Smooth muscle cell of the pulmonary artery (primary cell): ENCODE results near the gene TNS2. TPM values are rescaled to one million over a fixed set of nuclear protein-coding genes. Genes with fewer than 3 reads are reported as not detected.

ENCODE experiments used
- total RNA-seq: library from RNA; depleted of rRNA; stranded (reverse); fragments of >200 nt; gene quantifications from 2 replicates; pipeline ENCODE4 v1.2.3, GENCODE V29; 2014

TNS2 gene, protein sequence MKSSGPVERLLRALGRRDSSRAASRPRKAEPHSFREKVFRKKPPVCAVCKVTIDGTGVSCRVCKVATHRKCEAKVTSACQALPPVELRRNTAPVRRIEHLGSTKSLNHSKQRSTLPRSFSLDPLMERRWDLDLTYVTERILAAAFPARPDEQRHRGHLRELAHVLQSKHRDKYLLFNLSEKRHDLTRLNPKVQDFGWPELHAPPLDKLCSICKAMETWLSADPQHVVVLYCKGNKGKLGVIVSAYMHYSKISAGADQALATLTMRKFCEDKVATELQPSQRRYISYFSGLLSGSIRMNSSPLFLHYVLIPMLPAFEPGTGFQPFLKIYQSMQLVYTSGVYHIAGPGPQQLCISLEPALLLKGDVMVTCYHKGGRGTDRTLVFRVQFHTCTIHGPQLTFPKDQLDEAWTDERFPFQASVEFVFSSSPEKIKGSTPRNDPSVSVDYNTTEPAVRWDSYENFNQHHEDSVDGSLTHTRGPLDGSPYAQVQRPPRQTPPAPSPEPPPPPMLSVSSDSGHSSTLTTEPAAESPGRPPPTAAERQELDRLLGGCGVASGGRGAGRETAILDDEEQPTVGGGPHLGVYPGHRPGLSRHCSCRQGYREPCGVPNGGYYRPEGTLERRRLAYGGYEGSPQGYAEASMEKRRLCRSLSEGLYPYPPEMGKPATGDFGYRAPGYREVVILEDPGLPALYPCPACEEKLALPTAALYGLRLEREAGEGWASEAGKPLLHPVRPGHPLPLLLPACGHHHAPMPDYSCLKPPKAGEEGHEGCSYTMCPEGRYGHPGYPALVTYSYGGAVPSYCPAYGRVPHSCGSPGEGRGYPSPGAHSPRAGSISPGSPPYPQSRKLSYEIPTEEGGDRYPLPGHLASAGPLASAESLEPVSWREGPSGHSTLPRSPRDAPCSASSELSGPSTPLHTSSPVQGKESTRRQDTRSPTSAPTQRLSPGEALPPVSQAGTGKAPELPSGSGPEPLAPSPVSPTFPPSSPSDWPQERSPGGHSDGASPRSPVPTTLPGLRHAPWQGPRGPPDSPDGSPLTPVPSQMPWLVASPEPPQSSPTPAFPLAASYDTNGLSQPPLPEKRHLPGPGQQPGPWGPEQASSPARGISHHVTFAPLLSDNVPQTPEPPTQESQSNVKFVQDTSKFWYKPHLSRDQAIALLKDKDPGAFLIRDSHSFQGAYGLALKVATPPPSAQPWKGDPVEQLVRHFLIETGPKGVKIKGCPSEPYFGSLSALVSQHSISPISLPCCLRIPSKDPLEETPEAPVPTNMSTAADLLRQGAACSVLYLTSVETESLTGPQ (N-terminal part only)
- 38.4 and 61.1 TPM in 2 replicates for total RNA-seq

DNA sequence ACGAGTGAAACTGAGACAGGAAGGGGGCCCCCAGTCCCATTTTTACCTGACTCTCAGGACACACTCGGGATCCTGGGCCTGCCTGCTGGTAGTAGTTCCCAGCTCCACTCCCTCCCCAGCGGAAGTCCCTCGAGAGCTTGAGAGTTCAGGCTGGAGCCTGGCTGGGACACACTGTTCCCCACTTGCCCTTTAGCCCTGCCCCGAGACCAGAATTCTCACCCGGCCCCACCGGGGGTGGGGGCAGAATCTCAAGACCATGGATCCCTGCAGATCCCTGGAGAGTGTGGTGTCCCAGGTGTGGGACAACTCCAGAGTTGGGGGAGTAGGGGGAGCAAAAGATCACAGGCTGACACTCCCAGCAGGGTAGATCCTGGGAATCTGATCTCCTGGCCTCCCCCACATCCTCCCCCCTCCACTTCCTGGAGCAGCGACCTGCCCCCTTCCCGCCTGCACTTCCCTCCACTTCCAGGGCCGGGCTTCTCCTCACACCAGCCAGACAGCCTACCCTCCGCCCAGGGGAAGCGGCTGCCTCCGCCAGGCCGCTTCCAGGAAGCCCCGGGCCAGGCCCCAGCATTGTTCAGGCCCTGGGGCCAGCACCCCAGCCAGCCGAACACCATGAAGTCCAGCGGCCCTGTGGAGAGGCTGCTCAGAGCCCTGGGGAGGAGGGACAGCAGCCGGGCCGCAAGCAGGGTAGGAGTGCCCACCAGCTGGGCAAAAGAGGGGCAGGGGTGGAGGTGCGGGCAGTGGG, at the start of gene TNS2:
Gene TNS2, plus strand, starts transcription at position 495 of the 748 bp plus-strand sequence. Its CDS starts 121 bp downstream, at position 616.

DNA sequence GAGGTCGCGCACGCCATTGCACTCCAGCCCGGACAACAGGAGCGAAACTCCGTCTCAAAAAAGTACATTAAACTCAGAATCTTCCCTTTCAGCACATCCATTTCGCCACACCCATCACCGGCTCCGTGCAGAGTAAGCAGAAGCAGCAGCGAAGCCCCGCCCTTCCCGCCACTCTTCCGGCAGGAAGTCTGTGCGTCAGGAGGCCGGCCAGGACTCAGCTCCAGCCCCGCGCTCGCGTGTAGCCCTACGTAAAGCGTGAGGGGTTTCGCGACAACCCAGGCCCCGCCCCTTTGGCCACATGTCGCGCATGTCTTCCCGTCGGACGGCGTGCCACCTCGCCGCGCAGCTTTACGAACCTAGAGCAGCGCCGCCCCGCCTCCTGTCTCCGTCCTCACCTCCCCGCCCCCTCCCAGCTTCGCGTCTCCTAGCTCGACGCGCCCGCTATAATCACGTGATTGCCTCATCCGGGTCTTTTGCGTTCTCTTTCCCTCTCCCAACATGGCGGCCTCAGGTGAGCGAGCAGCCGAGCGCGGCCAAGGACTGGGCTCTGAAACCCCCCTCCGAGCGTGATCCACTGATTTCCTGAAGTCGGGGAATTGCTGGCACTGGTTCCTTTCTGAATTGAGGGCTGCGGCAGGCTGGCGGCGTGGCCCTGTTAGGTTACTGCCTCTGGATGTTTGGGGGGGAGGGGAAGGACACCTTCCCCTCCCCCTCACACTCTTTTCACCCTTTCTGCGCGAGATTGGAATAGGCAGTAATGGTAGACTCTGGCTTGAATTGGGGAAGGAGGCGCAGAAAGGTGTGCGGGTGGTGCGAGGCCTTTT, 43.7 kb upstream of the TNS2 start, which contains the start of gene EIF4B:
Gene EIF4B, plus strand, starts transcription at position 471 of the 824 bp plus-strand sequence. Its CDS starts 28 bp downstream, at position 499.

DNA sequence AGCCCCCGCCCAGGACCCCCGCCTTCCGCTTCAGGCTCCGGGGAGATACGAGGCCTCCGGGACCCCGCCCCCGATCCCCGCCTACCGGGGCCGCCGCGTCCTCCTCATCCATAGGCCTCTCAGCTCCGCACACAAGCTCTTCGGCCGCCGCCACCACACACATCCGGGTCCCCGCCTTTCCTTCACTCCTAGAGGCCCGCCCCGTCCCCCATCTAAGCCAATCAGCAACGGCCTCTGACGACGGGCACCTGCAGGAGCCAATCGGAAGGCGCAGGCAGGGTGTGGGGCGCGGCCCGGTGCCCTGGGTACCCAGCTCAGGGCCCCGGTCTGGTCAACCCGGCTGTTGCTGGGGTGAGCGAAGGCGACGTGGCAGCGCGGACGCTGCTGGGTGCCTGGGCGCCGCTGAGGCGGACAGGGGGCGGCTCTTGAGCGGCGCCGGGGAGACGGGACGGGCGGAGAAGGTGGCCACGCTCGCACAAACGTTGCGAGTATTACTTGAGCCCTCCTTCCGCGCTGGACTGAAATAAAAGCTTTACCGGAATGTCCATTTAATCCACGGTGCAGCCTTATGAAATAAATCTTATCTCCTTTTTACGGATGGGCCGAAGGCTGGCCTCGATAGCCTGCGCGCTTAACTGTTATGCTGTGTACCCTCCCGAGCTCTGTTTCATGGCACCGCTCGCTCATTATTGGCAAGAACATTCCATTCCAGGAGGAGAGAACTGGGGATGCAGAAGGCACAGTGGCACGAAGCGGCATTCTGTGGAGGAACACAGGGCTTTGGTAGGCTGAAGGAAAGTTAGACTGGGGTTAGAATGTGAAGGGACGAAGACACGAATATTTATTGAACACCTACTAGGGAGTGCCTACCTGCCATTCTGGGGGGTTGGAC, 29.6 kb downstream of the TNS2 start, which contains the start of gene SPRYD3:
Gene SPRYD3, minus strand, starts transcription at position 165 of the 892 bp plus-strand sequence. Its CDS starts 57 bp downstream, at position 108.

DNA sequence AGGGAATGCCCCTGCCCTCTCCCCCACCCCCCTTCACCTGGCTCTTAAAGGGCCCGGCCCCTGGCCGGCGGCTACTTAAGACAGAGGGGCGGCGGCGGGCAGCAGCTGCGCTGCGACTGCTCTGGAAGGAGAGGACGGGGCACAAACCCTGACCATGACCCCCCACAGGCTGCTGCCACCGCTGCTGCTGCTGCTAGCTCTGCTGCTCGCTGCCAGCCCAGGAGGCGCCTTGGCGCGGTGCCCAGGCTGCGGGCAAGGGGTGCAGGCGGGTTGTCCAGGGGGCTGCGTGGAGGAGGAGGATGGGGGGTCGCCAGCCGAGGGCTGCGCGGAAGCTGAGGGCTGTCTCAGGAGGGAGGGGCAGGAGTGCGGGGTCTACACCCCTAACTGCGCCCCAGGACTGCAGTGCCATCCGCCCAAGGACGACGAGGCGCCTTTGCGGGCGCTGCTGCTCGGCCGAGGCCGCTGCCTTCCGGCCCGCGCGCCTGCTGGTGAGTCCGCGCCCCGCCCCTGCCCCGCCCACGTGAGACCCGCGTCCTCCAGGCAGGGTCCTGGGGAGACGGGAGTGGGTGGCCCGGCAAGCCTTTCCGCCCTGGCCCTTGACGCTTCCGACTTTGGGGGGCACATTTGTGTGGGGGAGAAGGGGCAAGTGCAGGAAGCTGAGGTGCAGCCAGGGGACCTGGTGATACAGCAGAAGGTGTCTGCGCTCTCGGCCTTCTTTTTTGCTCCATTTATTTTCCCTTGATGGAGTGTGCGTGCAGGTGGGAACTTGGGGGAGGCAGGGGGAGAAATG, 47.9 kb downstream of the TNS2 start, which contains the start of gene IGFBP6:
Gene IGFBP6, plus strand, starts transcription at position 104 of the 790 bp plus-strand sequence. Its CDS starts 51 bp downstream, at position 155.

DNA sequence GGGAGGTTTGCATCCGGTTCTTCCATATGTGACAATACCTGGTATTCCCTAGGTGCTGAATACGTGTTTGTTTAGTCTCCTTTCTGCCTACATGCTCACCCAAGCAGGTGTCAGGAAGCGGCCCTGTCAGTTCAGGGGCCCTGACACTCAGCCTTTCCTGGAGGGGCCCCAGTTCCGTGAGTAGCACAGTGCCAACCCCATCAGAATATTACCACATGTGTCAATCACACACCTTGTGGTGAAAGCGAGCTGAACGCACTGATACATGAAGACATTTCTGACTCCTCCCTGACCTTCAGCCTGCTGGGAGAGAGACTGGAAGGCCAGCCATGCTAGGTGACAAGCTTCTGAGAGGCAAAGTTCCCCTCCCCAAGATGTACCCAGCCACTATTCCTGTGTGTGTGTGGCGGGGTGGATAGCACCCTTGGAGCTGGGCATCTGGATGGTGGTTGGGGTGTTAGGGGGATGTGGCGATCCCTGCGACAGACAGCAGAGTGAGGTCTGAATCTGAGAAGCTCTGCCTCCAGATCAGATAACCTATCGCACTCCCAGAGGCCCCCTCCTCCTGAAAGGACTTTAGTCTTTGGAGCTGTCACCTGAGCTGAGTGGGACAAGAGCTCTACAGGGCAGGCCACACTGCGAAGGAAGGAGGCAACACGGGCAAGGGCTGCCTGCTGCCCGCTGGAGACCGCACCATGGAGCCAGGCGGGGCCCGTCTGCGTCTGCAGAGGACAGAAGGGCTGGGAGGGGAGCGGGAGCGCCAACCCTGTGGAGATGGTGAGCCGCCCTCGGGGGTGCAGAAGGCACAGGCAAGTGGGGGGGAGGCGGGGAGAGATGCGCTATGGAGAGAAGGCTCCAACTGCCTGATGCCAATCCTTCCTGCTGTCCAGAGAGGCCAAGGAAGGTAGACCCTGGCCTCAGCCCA, 53.3 kb downstream of the TNS2 start, which contains the start of gene SOAT2:
Gene SOAT2, plus strand, starts transcription at position 604 of the 925 bp plus-strand sequence. Its CDS starts 92 bp downstream, at position 696.

Other genes with a start within 250 kb of the TNS2 start
- not detected in 2 replicates for gene KRT4, start 235.9 kb upstream of the TNS2 start, total RNA-seq
- gene KRT79, start 215.8 kb upstream of the TNS2 start, total RNA-seq, result not detected in 2 replicates
- gene KRT78, start 201.1 kb upstream of the TNS2 start, total RNA-seq, result not detected in 2 replicates
- gene KRT8, start 145.0 kb upstream of the TNS2 start, total RNA-seq, result 9.3 and 32.5 TPM in 2 replicates
- 19.9 and 35.7 TPM in 2 replicates for gene KRT18, start 100.9 kb upstream of the TNS2 start, total RNA-seq
- gene EIF4B, start 43.6 kb upstream of the TNS2 start, total RNA-seq, result 1,099 and 1,143 TPM in 2 replicates
- 25.8 and 35.8 TPM in 2 replicates for gene SPRYD3, start 29.3 kb downstream of the TNS2 start, total RNA-seq
- gene IGFBP6, start 47.6 kb downstream of the TNS2 start, total RNA-seq, result 417 and 460 TPM in 2 replicates
- gene SOAT2, start 53.4 kb downstream of the TNS2 start, total RNA-seq, result not detected in 2 replicates
- gene ZNF740, start 130.7 kb downstream of the TNS2 start, total RNA-seq, result 14.8 and 15.4 TPM in 2 replicates
- 13.2 and 20.6 TPM in 2 replicates for gene CSAD, start 130.9 kb downstream of the TNS2 start, total RNA-seq
- gene ITGB7, start 157.2 kb downstream of the TNS2 start, total RNA-seq, result 0.40 and 0.52 TPM in 2 replicates
- gene RARG, start 182.1 kb downstream of the TNS2 start, total RNA-seq, result 40.9 and 47.0 TPM in 2 replicates
- 2.3 and 2.6 TPM in 2 replicates for gene ESPL1, start 218.2 kb downstream of the TNS2 start, total RNA-seq
- 311 and 472 TPM in 2 replicates for gene PFDN5, start 245.5 kb downstream of the TNS2 start, total RNA-seq
- 32.3 and 40.7 TPM in 2 replicates for gene MYG1, start 249.6 kb downstream of the TNS2 start, total RNA-seq